Transverse colon (tissue), 4 donors: ENCODE results near the gene TRIM15. TPM values are rescaled to one million over a fixed set of nuclear protein-coding genes. Genes with fewer than 3 reads are reported as not detected.

Experiments used
- DNase-seq: peaks from one replicate; pipeline ENCODE4 v3.0.0-alpha.2; 2019
- H3K27ac ChIP-seq, 4 donors: fragments of 200-600 bp; sonication (generic); 2 replicates each; pipeline ENCODE4 v1.5.1; 2016 to 2018; ENCODE audit warnings: inconsistent platforms in 4 of 4
- H3K27me3 ChIP-seq: fragments of 200-600 bp; sonication (generic); 2 replicates; pipeline ENCODE4 v1.5.1; 2017; ENCODE audit warnings: inconsistent platforms
- H3K36me3 ChIP-seq, 4 donors: fragments of 200-600 bp; sonication (generic); 2 replicates each; pipeline ENCODE4 v1.5.1; 2017 to 2019; ENCODE audit warnings: inconsistent platforms in 4 of 4
- H3K4me1 ChIP-seq, 4 donors: fragments of 200-600 bp; sonication (generic); 2 replicates each; pipeline ENCODE4 v1.5.1; 2017 to 2020; ENCODE audit warnings: inconsistent platforms in 4 of 4
- H3K4me3 ChIP-seq, 4 donors: fragments of 200-600 bp; sonication (generic); 1 replicate in 1 of 4; 2 replicates in 3 of 4; pipeline versions ENCODE4 v1.5.1 to v1.6.1; 2017 to 2019; ENCODE audit warnings: inconsistent platforms in 4 of 4
- H3K9me3 ChIP-seq, 2 donors: fragments of 200-600 bp; sonication (generic); 2 replicates each; pipeline ENCODE4 v1.5.1; 2017 to 2019; ENCODE audit warnings: inconsistent platforms in 2 of 2
- CTCF ChIP-seq, 5 experiments: fragments of 200-600 bp in 3 of 5; fragments of 450-650 bp in 2 of 5; sonication (generic) in 3 of 5; IDR thresholded peaks; 1 replicate in 2 of 5; 2 replicates in 3 of 5; pipeline ENCODE4 v1.5.1; 2016 to 2017; ENCODE audit warnings: antibody characterized with exemption in 5 of 5, inconsistent platforms in 3 of 5, mild to moderate bottlenecking in 2 of 5, moderate library complexity in 1 of 5
- EP300 ChIP-seq: sonication (generic); formaldehyde crosslinking; IDR thresholded peaks from one replicate; pipeline ENCODE4 v1.6.1; 2017; ENCODE audit warnings: antibody characterized with exemption, low read depth
- POLR2A ChIP-seq: fragments of 450-650 bp; IDR thresholded peaks from one replicate; pipeline ENCODE4 v1.6.1; 2016; ENCODE audit warnings: antibody characterized with exemption, mild to moderate bottlenecking, moderate library complexity
- POLR2AphosphoS5 ChIP-seq, 3 donors: sonication (generic); formaldehyde crosslinking; IDR thresholded peaks; one replicate each; pipeline ENCODE4 v1.6.1; 2016; ENCODE audit warnings: antibody characterized with exemption in 3 of 3
- WGBS, 2 donors: methylation state at CpG; one replicate each; pipeline ENCODE4 v1.1.5; 2018; ENCODE audit warnings: low coverage in 1 of 2; 5-methylcytosine and 5-hydroxymethylcytosine counted together
- in situ Hi-C, 4 donors: fragments of 200-750 bp; cut with MboI; loops; one replicate each; pipeline versions ENCODE4 v1.15.0 to v1.15.1; 2017; ENCODE audit warnings: low sequenced_read_pairs in 3 of 4, low pct_ligation_motif_present in 1 of 4, low pct_unique_long_range_greater_than_20kb in 1 of 4
- intact Hi-C: fragments of 100-400 bp; cut with DNase I; formaldehyde crosslinking; loops from one replicate; pipeline ENCODE4 v1.15.1; 2023; ENCODE audit warnings: low total_unique reads
- total RNA-seq, 4 donors: library from RNA; depleted of rRNA; stranded (reverse); fragments of >200 nt; gene quantifications; one replicate each; pipeline ENCODE4 v1.1.0, GENCODE V29; 2016

The TRIM15 gene
- total RNA-seq, 4 donors from 2014 or later: 5.8 to 90.7 (median 51.8) TPM

GRCh38 chr6:30172681-30173080, 9.3 kb downstream of the TRIM15 start:
- Histone ChIP-seq H3K4me3 (no peak overlapping the region), H3K27me3 (peaks cover 56% of the 10 kb centered on the region), H3K27ac (no peak overlapping the region), H3K9me3 (no peaks in the 10 kb centered on the region), H3K36me3 (peaks cover 0 to 6% (median 0%) of the 10 kb centered on the region in 4 donors), H3K4me1 (peaks cover 0 to 9% (median 2%) of the 10 kb centered on the region in 4 donors)
- 87 to 100% methylated on average over 1 to 4 of the region's 4 CpGs for WGBS, 2 donors
- intact Hi-C loops: no loop called here
- in situ Hi-C loops: no loop called here
- no peak for DNase-seq
- TF ChIP-seq POLR2AphosphoS5 (IDR thresholded peaks at IDR 0.05) (no peak), POLR2A (no peak), CTCF (IDR thresholded peaks at IDR 0.05) (no peak), EP300 (no peak)

GRCh38 chr6:30175765-30176164, 12.4 kb downstream of the TRIM15 start:
- intact Hi-C loops: no loop called here
- no peaks in the 10 kb centered on the region for H3K36me3 ChIP-seq
- H3K27me3 ChIP-seq: peaks cover 74% of the 10 kb centered on the region
- H3K27ac ChIP-seq: no peak overlapping the region
- H3K4me1 ChIP-seq: peaks cover 0 to 9% (median 2%) of the 10 kb centered on the region in 4 donors
- in situ Hi-C loops: loop anchor here in 1 of 4 donors (25.0 kb wide), 1 partner anchor 313 kb away; no protein-coding TSS in a partner anchor
- WGBS, 2 donors: 72 to 77% methylated on average over 2 of the region's 2 CpGs
- TF ChIP-seq EP300 (no peak), POLR2AphosphoS5 (IDR thresholded peaks at IDR 0.05) (no peak), CTCF (IDR thresholded peaks at IDR 0.05) (no peak), POLR2A (no peak)
- DNase-seq: no peak
- peaks cover 6 to 8% of the 10 kb centered on the region in 2 donors for H3K9me3 ChIP-seq
- no peak overlapping the region for H3K4me3 ChIP-seq

GRCh38 chr6:30178837-30179236, 15.5 kb downstream of the TRIM15 start:
- in situ Hi-C loops: loop anchor here in 1 of 4 donors (25.0 kb wide), 1 partner anchor 317 kb away; no protein-coding TSS in a partner anchor
- Histone ChIP-seq H3K27ac (no peak overlapping the region), H3K4me1 (no peaks in the 10 kb centered on the region), H3K27me3 (peaks cover 45% of the 10 kb centered on the region), H3K4me3 (no peak overlapping the region), H3K9me3 (peaks cover 6 to 8% of the 10 kb centered on the region in 2 donors), H3K36me3 (no peaks in the 10 kb centered on the region)
- DNase-seq: no peak
- intact Hi-C loops: no loop called here
- TF ChIP-seq CTCF (IDR thresholded peaks at IDR 0.05) (no peak), EP300 (no peak), POLR2A (no peak)
- WGBS, 2 donors: 49 to 90% methylated on average over 1 of the region's 1 CpG

- Histone ChIP-seq H3K27ac (no peak overlapping the region), H3K36me3 (no peaks in the 10 kb centered on the region), H3K4me1 (no peaks in the 10 kb centered on the region), H3K4me3 (no peak overlapping the region), H3K9me3 (peaks cover 6 to 8% of the 10 kb centered on the region in 2 donors), H3K27me3 (peaks cover 43% of the 10 kb centered on the region)
- in situ Hi-C loops: loop anchor here in 1 of 4 donors (25.0 kb wide), 1 partner anchor 318 kb away; no protein-coding TSS in a partner anchor
- DNase-seq: no peak
- 88 to 94% methylated on average over 1 of the region's 1 CpG for WGBS, 2 donors
- TF ChIP-seq POLR2AphosphoS5 (IDR thresholded peaks at IDR 0.05) (no peak), POLR2A (no peak), EP300 (no peak), CTCF (IDR thresholded peaks at IDR 0.05) (no peak)
- intact Hi-C loops: no loop called here
Measured at GRCh38 chr6:30180145-30180544, 16.8 kb downstream of the TRIM15 start.
